OCI-LY3 (cell line): Measurements from ENCODE around the gene CAMK2D.

Experiments used
- EZH2phosphoT487 ChIP-seq: fragments of 200-600 bp; shearing (Covaris generic); IDR thresholded peaks from 2 replicates; pipeline ENCODE4 v1.6.1; 2018; ENCODE audit warnings: antibody characterized with exemption, mixed run types, low read depth
- TF ChIP-seq, protein P1 (sequence below): fragments of 200-600, 300-600 bp; sonication (generic); IDR thresholded peaks from 2 replicates; pipeline ENCODE4 v1.5.1; 2014; ENCODE audit warnings: antibody characterized with exemption, low read length, low read depth

DNA sequence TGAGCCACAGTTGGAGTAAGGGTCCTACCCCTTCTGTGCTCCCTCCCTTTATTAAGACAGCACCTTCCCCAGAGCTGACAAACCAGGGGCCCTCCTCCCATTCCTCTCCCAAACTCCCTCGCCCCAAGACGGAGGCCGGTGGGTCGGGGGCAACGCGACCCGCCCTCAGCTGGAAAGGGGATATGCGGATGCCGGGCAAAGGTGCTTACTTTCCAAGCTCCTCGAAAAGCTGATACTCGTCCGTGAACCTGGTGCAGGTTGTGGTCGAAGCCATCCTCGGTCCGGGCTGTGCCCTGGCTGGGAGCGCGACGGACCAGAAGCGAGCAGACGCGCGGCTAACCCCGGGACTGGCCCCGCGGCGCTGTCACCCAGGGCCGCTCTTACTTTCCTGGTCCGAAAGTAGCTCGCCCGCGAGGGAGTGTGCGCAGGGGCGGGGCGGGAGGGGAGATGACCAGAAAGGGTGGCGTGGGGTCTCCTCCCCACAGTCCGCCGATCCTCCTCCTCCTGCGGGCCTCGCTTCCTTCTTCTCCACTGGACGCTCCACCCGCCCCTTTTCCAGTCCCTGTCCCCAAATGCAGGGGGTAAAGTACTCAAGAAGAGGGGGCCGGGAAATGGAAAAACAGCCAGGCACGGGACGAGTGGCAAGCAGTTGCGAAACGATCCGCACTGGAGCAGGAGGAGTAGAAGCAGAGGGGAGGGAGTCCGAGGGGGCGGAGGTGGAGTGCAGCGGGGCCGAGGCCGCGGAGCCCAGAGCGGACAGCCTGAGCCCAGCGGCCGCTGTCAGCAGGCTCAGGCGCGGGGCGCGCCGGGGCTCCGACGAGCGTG, 531 bp downstream of the CAMK2D start:
- TF ChIP-seq, protein P1, sequence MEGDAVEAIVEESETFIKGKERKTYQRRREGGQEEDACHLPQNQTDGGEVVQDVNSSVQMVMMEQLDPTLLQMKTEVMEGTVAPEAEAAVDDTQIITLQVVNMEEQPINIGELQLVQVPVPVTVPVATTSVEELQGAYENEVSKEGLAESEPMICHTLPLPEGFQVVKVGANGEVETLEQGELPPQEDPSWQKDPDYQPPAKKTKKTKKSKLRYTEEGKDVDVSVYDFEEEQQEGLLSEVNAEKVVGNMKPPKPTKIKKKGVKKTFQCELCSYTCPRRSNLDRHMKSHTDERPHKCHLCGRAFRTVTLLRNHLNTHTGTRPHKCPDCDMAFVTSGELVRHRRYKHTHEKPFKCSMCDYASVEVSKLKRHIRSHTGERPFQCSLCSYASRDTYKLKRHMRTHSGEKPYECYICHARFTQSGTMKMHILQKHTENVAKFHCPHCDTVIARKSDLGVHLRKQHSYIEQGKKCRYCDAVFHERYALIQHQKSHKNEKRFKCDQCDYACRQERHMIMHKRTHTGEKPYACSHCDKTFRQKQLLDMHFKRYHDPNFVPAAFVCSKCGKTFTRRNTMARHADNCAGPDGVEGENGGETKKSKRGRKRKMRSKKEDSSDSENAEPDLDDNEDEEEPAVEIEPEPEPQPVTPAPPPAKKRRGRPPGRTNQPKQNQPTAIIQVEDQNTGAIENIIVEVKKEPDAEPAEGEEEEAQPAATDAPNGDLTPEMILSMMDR, result no peak
- no peak for TF ChIP-seq EZH2phosphoT487
